Loucy (cell line): Measurements from ENCODE around the gene HELZ.
"Not testable (repeated sequence)": the region's sequence is repeated elsewhere in the genome, so short reads cannot be mapped to it uniquely, and the experiment has no call there.

Source experiments
- H2AFZ ChIP-seq: fragments of 200-600 bp; sonication (generic); 2 replicates; pipeline ENCODE4 v1.6.0; 2016; ENCODE audit warnings: antibody characterized with exemption, mild to moderate bottlenecking, low read length, moderate library complexity
- H3F3A ChIP-seq: fragments of 200-600 bp; 2 replicates; pipeline ENCODE4 v1.6.0; 2016; ENCODE audit warnings: antibody characterized with exemption, low read depth, mild to moderate bottlenecking
- H3K27me3 ChIP-seq: fragments of 200-600 bp; sonication (generic); 2 replicates; pipeline ENCODE4 v1.6.1; 2014; ENCODE audit warnings: low read length, mild to moderate bottlenecking; ENCODE audit not compliant: insufficient read depth, poor library complexity, severe bottlenecking
- H3K36me3 ChIP-seq: fragments of 200-600 bp; sonication (generic); 2 replicates; pipeline ENCODE4 v1.6.1; 2016; ENCODE audit warnings: low read length; ENCODE audit not compliant: insufficient read depth
- H3K4me1 ChIP-seq: fragments of 200-600 bp; sonication (generic); 2 replicates; pipeline ENCODE4 v1.5.1; 2014; ENCODE audit warnings: low read length, mild to moderate bottlenecking; ENCODE audit not compliant: insufficient read depth, poor library complexity, severe bottlenecking
- H3K4me2 ChIP-seq: fragments of 200-600 bp; sonication (generic); 2 replicates; pipeline ENCODE4 v1.6.0; 2014; ENCODE audit warnings: antibody characterized with exemption, low read length, low read depth, mild to moderate bottlenecking; ENCODE audit not compliant: poor library complexity, severe bottlenecking
- H3K4me3 ChIP-seq: fragments of 200-600 bp; sonication (generic); 2 replicates; pipeline ENCODE4 v1.5.1; 2014; ENCODE audit warnings: low read length, mild to moderate bottlenecking, mixed read lengths; ENCODE audit not compliant: poor library complexity, severe bottlenecking
- H3K79me2 ChIP-seq: fragments of 200-600 bp; sonication (generic); 2 replicates; pipeline ENCODE4 v1.6.1; 2014; ENCODE audit warnings: low read length; ENCODE audit not compliant: insufficient read depth
- H3K9ac ChIP-seq: fragments of 200-600 bp; sonication (generic); 2 replicates; pipeline ENCODE4 v1.6.0; 2014; ENCODE audit warnings: mild to moderate bottlenecking, low read depth, low read length, moderate library complexity; ENCODE audit not compliant: poor library complexity, severe bottlenecking
- H3K9me2 ChIP-seq: fragments of 200-600 bp; sonication (generic); replicated peaks from 2 replicates; pipeline ENCODE4 v1.6.1; 2016; ENCODE audit warnings: low read depth, low read length, mixed read lengths
- H3K9me3 ChIP-seq: fragments of 200-600 bp; sonication (generic); 2 replicates; pipeline ENCODE4 v1.6.1; 2014; ENCODE audit warnings: mild to moderate bottlenecking, antibody characterized with exemption, low read length, low read depth; ENCODE audit not compliant: insufficient read depth
- H4K20me1 ChIP-seq: fragments of 200-600 bp; sonication (generic); 2 replicates; pipeline ENCODE4 v1.6.0; 2014; ENCODE audit warnings: antibody characterized with exemption, low read length, mild to moderate bottlenecking; ENCODE audit not compliant: insufficient read depth, poor library complexity, severe bottlenecking
- CTCF ChIP-seq: fragments of 200-600 bp; sonication (generic); conservative IDR thresholded peaks from 2 replicates; pipeline ENCODE4 v1.5.1; 2014; ENCODE audit warnings: mild to moderate bottlenecking, antibody characterized with exemption, low read length
- EZH2phosphoT487 ChIP-seq: fragments of 200-600 bp; IDR thresholded peaks from 2 replicates; pipeline ENCODE4 v1.6.1; 2018; ENCODE audit warnings: antibody characterized with exemption, mild to moderate bottlenecking, moderate library complexity, borderline replicate concordance

The HELZ gene

GRCh38 chr17:67096609-67097008 lies 148.4 kb downstream of the HELZ start:
- Histone ChIP-seq H3K9me2 (no peaks in the 10 kb centered on the region), H3K9ac (no peak overlapping the region), H3F3A (no peaks in the 10 kb centered on the region), H3K79me2 (peaks cover 33% of the 10 kb centered on the region), H3K4me3 (no peak overlapping the region), H3K4me1 (peaks cover 4% of the 10 kb centered on the region), H2AFZ (no peak overlapping the region), H3K9me3 (no peaks in the 10 kb centered on the region), H3K27me3 (no peaks in the 10 kb centered on the region), H3K36me3 (peaks cover 20% of the 10 kb centered on the region; the same call in 1 of the 2 replicates), H3K4me2 (no peak overlapping the region), H4K20me1 (no peaks in the 10 kb centered on the region)
- TF ChIP-seq CTCF: no peak

- no peaks in the 10 kb centered on the region for H3K9me3 ChIP-seq
- peaks cover 29% of the 10 kb centered on the region for H3K79me2 ChIP-seq
- no peaks in the 10 kb centered on the region for H3K4me1 ChIP-seq
- no peak overlapping the region for H3K4me2 ChIP-seq
- TF ChIP-seq CTCF (no peak), EZH2phosphoT487 (no peak)
- H2AFZ ChIP-seq: no peak overlapping the region
- H3K9ac ChIP-seq: no peak overlapping the region
- no peaks in the 10 kb centered on the region for H3K27me3 ChIP-seq
- H3K9me2 ChIP-seq: no peaks in the 10 kb centered on the region
- peaks cover 17% of the 10 kb centered on the region; the same call in 1 of the 2 replicates for H3K36me3 ChIP-seq
- no peak overlapping the region for H3K4me3 ChIP-seq
- no peaks in the 10 kb centered on the region for H4K20me1 ChIP-seq
- no peaks in the 10 kb centered on the region for H3F3A ChIP-seq
Observed at GRCh38 chr17:67095803-67096202, 149.2 kb downstream of the HELZ start.

GRCh38 chr17:67095291-67095690 lies 149.7 kb downstream of the HELZ start:
- not testable (repeated sequence) for H2AFZ ChIP-seq, H3F3A ChIP-seq, H3K9me3 ChIP-seq, H3K4me2 ChIP-seq, H3K27me3 ChIP-seq, H3K4me1 ChIP-seq, H4K20me1 ChIP-seq, H3K9ac ChIP-seq, H3K9me2 ChIP-seq, H3K4me3 ChIP-seq
- H3K79me2 ChIP-seq: peaks cover 26% of the 10 kb centered on the region
- peaks cover 20% of the 10 kb centered on the region; the same call in 1 of the 2 replicates for H3K36me3 ChIP-seq

GRCh38 chr17:67093348-67093747 lies 151.6 kb downstream of the HELZ start:
- TF ChIP-seq CTCF: no peak
- no peak for TF ChIP-seq EZH2phosphoT487
- Histone ChIP-seq H3F3A (no peaks in the 10 kb centered on the region), H2AFZ (no peak overlapping the region), H3K4me1 (no peaks in the 10 kb centered on the region), H3K79me2 (peaks cover 17% of the 10 kb centered on the region), H4K20me1 (no peaks in the 10 kb centered on the region), H3K27me3 (no peaks in the 10 kb centered on the region), H3K36me3 (peaks cover 36% of the 10 kb centered on the region; the same call in 1 of the 2 replicates), H3K9me2 (no peaks in the 10 kb centered on the region), H3K9ac (no peak overlapping the region), H3K9me3 (no peaks in the 10 kb centered on the region), H3K4me2 (no peak overlapping the region), H3K4me3 (no peak overlapping the region)

- H3K4me3 ChIP-seq, H3K4me1 ChIP-seq, H3K9me3 ChIP-seq, H3K9me2 ChIP-seq, H3K4me2 ChIP-seq, H3F3A ChIP-seq, H3K9ac ChIP-seq, H4K20me1 ChIP-seq, H2AFZ ChIP-seq, H3K27me3 ChIP-seq: not testable (repeated sequence)
- peaks cover 13% of the 10 kb centered on the region for H3K79me2 ChIP-seq
- peaks cover 39% of the 10 kb centered on the region; the same call in 1 of the 2 replicates for H3K36me3 ChIP-seq
Observed at GRCh38 chr17:67092710-67093109, 152.3 kb downstream of the HELZ start.
